ENCODE results near the gene DEGS2. TPM values are rescaled to one million over a fixed set of nuclear protein-coding genes. Genes with fewer than 3 reads are reported as not detected.

DEGS2 gene
- total RNA-seq, 1 experiment from 2014 or later, result 1.6 TPM

GRCh38 chr14:100108042-100108825, 51.2 kb downstream of the DEGS2 start (continued):
- TF ChIP-seq ARID4B (CRISPR knock-in tag; IDR thresholded peaks at IDR 0.05; ENCODE audit: borderline replicate concordance) (no peak), ATF6 (CRISPR knock-in tag; IDR thresholded peaks at IDR 0.05) (no peak), EMX1 (CRISPR knock-in tag; IDR thresholded peaks at IDR 0.05) (no peak), ZNF317 (CRISPR knock-in tag; IDR thresholded peaks at IDR 0.05; ENCODE audit: borderline replicate concordance, low read depth) (no peak), JAZF1 (CRISPR knock-in tag; IDR thresholded peaks at IDR 0.05) (no peak), CBFB (CRISPR knock-in tag; IDR thresholded peaks at IDR 0.05; ENCODE audit: low read depth) (no peak), ZNF121 (CRISPR knock-in tag; IDR thresholded peaks at IDR 0.05) (0 out of 2 replicates have a peak, but pooled peaks have one; percentile 8), ZBTB21 (CRISPR knock-in tag; IDR thresholded peaks at IDR 0.05; ENCODE audit: borderline replicate concordance) (no peak)
- TF ChIP-seq, protein P1, sequence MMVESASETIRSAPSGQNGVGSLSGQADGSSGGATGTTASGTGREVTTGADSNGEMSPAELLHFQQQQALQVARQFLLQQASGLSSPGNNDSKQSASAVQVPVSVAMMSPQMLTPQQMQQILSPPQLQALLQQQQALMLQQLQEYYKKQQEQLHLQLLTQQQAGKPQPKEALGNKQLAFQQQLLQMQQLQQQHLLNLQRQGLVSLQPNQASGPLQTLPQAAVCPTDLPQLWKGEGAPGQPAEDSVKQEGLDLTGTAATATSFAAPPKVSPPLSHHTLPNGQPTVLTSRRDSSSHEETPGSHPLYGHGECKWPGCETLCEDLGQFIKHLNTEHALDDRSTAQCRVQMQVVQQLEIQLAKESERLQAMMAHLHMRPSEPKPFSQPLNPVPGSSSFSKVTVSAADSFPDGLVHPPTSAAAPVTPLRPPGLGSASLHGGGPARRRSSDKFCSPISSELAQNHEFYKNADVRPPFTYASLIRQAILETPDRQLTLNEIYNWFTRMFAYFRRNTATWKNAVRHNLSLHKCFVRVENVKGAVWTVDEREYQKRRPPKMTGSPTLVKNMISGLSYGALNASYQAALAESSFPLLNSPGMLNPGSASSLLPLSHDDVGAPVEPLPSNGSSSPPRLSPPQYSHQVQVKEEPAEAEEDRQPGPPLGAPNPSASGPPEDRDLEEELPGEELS (CRISPR knock-in tag; IDR thresholded peaks at IDR 0.05), result peak; percentile 23; the same call in 1 of the 2 replicates
- TF ChIP-seq, protein P2, sequence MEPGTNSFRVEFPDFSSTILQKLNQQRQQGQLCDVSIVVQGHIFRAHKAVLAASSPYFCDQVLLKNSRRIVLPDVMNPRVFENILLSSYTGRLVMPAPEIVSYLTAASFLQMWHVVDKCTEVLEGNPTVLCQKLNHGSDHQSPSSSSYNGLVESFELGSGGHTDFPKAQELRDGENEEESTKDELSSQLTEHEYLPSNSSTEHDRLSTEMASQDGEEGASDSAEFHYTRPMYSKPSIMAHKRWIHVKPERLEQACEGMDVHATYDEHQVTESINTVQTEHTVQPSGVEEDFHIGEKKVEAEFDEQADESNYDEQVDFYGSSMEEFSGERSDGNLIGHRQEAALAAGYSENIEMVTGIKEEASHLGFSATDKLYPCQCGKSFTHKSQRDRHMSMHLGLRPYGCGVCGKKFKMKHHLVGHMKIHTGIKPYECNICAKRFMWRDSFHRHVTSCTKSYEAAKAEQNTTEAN (CRISPR knock-in tag; IDR thresholded peaks at IDR 0.05), result no peak
- TF ChIP-seq, protein P3, sequence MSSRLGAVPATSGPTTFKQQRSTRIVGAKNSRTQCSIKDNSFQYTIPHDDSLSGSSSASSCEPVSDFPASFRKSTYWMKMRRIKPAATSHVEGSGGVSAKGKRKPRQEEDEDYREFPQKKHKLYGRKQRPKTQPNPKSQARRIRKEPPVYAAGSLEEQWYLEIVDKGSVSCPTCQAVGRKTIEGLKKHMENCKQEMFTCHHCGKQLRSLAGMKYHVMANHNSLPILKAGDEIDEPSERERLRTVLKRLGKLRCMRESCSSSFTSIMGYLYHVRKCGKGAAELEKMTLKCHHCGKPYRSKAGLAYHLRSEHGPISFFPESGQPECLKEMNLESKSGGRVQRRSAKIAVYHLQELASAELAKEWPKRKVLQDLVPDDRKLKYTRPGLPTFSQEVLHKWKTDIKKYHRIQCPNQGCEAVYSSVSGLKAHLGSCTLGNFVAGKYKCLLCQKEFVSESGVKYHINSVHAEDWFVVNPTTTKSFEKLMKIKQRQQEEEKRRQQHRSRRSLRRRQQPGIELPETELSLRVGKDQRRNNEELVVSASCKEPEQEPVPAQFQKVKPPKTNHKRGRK (CRISPR knock-in tag; IDR thresholded peaks at IDR 0.05; ENCODE audit: borderline replicate concordance), result no peak

- ATAC-seq (no peak), DNase-seq (ENCODE audit: low spot score) (no peak)
- no peak overlapping the region for H3K27ac Mint-ChIP-seq
- H3K27me3 Mint-ChIP-seq (ENCODE audit: low read depth), result no peaks in the 10 kb centered on the region
- peaks cover 15% of the 10 kb centered on the region for H3K4me1 Mint-ChIP-seq
- TF ChIP-seq TCF7 (CRISPR knock-in tag; IDR thresholded peaks at IDR 0.05; ENCODE audit: low read depth) (no peak), ELF4 (CRISPR knock-in tag; IDR thresholded peaks at IDR 0.05; ENCODE audit: low read depth) (no peak), GTF2I (CRISPR knock-in tag; conservative IDR thresholded peaks at IDR 0.05) (no peak), ZNF423 (CRISPR knock-in tag; IDR thresholded peaks at IDR 0.05) (no peak)
- TF ChIP-seq, protein P4, sequence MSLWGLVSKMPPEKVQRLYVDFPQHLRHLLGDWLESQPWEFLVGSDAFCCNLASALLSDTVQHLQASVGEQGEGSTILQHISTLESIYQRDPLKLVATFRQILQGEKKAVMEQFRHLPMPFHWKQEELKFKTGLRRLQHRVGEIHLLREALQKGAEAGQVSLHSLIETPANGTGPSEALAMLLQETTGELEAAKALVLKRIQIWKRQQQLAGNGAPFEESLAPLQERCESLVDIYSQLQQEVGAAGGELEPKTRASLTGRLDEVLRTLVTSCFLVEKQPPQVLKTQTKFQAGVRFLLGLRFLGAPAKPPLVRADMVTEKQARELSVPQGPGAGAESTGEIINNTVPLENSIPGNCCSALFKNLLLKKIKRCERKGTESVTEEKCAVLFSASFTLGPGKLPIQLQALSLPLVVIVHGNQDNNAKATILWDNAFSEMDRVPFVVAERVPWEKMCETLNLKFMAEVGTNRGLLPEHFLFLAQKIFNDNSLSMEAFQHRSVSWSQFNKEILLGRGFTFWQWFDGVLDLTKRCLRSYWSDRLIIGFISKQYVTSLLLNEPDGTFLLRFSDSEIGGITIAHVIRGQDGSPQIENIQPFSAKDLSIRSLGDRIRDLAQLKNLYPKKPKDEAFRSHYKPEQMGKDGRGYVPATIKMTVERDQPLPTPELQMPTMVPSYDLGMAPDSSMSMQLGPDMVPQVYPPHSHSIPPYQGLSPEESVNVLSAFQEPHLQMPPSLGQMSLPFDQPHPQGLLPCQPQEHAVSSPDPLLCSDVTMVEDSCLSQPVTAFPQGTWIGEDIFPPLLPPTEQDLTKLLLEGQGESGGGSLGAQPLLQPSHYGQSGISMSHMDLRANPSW (CRISPR knock-in tag; conservative IDR thresholded peaks at IDR 0.05; ENCODE audit: low read depth), result no peak
- TF ChIP-seq, protein P5, sequence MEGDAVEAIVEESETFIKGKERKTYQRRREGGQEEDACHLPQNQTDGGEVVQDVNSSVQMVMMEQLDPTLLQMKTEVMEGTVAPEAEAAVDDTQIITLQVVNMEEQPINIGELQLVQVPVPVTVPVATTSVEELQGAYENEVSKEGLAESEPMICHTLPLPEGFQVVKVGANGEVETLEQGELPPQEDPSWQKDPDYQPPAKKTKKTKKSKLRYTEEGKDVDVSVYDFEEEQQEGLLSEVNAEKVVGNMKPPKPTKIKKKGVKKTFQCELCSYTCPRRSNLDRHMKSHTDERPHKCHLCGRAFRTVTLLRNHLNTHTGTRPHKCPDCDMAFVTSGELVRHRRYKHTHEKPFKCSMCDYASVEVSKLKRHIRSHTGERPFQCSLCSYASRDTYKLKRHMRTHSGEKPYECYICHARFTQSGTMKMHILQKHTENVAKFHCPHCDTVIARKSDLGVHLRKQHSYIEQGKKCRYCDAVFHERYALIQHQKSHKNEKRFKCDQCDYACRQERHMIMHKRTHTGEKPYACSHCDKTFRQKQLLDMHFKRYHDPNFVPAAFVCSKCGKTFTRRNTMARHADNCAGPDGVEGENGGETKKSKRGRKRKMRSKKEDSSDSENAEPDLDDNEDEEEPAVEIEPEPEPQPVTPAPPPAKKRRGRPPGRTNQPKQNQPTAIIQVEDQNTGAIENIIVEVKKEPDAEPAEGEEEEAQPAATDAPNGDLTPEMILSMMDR (IDR thresholded peaks at IDR 0.05), result no peak
- no peaks in the 10 kb centered on the region for H3K9me3 Mint-ChIP-seq
- ChIA-PET POLR2A (no interaction called here), CTCF (interaction anchor here (1.0 to 2.2 kb wide), 8 partner anchors 8 to 136 kb away, joined by 4 to 33 read pairs (median 8); partner anchors contain the start of gene DEGS2)
- H3K36me3 Mint-ChIP-seq, result no peaks in the 10 kb centered on the region
- H3K4me3 Mint-ChIP-seq, result no peak overlapping the region
Observed at GRCh38 chr14:100107236-100107635, 52.2 kb downstream of the DEGS2 start.

Data from WTC11 (cell line).